Coronary artery (tissue), 2 donors: ENCODE results near the gene OSBPL1A.
A peak's percentile ranks its signal among the peaks of the same experiment; 100 is the strongest.

Source experiments
- DNase-seq: peaks from one replicate; pipeline ENCODE4 v3.0.0-alpha.2; 2017; ENCODE audit warnings: low spot score
- H3K27ac ChIP-seq, 2 donors: fragments of 200-600 bp; sonication (generic); one replicate each; pipeline ENCODE4 v1.5.1; 2016 to 2019
- H3K4me3 ChIP-seq: fragments of 200-600 bp; sonication (generic); 2 replicates; pipeline ENCODE4 v1.5.1; 2016; ENCODE audit warnings: mild to moderate bottlenecking, moderate library complexity
- TF ChIP-seq, protein P1 (sequence below): fragments of 200-600 bp; sonication (generic); IDR thresholded peaks from one replicate; pipeline ENCODE4 v1.5.1; 2019; ENCODE audit warnings: antibody characterized with exemption

Gene OSBPL1A

DNA sequence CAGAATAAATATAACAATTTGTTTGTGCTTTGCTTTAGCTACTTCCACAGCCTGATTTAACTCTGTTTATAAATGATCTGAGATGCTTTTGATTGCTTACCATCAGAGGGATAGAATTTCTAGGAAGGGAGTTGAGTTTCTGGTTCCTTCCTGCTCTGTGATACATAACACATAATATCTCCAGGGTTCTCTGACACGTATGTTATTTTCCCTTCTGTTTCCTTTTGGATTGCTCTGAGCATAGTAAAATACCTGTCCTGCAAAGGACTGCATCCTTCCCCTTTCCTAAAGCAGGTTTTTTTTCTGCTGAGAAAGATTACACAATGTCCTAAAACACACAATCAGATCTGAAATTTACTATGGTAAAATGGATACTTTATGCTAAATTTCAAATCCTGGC lies 182.7 kb downstream of the OSBPL1A start:
- TF ChIP-seq, protein P1, sequence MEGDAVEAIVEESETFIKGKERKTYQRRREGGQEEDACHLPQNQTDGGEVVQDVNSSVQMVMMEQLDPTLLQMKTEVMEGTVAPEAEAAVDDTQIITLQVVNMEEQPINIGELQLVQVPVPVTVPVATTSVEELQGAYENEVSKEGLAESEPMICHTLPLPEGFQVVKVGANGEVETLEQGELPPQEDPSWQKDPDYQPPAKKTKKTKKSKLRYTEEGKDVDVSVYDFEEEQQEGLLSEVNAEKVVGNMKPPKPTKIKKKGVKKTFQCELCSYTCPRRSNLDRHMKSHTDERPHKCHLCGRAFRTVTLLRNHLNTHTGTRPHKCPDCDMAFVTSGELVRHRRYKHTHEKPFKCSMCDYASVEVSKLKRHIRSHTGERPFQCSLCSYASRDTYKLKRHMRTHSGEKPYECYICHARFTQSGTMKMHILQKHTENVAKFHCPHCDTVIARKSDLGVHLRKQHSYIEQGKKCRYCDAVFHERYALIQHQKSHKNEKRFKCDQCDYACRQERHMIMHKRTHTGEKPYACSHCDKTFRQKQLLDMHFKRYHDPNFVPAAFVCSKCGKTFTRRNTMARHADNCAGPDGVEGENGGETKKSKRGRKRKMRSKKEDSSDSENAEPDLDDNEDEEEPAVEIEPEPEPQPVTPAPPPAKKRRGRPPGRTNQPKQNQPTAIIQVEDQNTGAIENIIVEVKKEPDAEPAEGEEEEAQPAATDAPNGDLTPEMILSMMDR = no peak
- peak overlapping the region; percentile 16 to 60 for H3K27ac ChIP-seq
- DNase-seq = no peak
- peak overlapping the region; percentile 1 for H3K4me3 ChIP-seq

DNA sequence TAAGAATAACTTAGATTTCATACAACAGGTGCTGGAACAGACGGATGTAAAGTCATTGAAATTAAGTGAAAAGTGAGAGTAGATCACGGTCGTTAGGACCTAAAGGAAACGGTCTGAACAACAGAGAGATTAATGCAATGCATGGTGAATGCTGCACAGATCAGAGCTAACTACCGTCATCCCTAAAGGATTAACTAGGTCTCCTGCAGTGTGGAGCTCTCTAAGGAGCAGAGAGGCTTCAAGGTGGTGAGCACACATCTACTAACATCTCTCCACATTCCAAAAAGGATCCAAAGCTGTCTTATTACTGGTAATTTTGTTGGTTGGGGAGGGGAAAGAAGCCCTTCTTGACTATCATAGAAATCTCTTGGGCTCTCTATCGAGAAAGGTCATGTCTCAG lies 183.5 kb downstream of the OSBPL1A start:
- Histone ChIP-seq H3K4me3 (no peak overlapping the region), H3K27ac (peak overlapping the region in 1 of 2 donors; percentile 60)
- TF ChIP-seq, protein P1 = no peak
- no peak for DNase-seq

DNA sequence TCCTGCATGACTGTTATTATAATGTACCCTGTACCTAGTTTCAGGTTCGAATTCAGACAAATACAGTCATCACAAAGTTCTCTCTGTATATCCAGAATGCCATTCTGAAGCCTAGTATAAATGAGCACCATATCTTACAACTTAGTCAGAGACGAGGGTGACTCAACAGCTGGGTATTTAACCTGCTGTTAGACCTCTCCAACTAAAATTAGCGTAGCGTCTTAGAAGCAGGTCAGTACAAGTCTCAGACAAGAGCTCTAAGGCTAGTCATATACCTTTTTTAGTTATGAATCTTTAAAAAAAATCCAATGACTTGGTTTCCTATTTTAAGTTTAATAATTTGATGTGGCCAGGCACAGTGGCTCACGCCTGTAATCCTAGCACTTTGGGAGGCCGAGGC lies 184.7 kb downstream of the OSBPL1A start:
- no peak overlapping the region for H3K4me3 ChIP-seq
- DNase-seq = no peak
- H3K27ac ChIP-seq = peak overlapping the region; percentile 53
- TF ChIP-seq, protein P1 = no peak

DNA sequence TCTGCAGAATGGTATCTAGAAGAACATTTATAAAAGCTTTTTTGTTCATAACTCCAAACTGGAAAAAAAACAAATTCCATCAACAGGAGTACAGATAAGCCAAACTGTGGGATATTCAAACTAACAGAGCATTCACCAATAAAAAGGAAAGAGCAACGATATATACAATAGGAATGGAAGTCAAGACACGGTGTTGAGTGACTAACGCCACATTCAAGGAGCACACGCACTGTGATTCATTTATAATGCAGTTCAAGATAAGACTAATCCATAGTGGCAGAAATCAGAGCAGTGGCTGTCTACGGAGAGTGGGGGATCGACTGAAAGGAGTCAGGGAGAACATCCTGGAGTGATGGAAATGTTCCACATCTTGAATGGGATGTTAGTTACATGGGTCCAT lies 188.1 kb downstream of the OSBPL1A start:
- Histone ChIP-seq H3K27ac (no peak overlapping the region), H3K4me3 (no peak overlapping the region)
- TF ChIP-seq, protein P1 = no peak
- DNase-seq = no peak

DNA sequence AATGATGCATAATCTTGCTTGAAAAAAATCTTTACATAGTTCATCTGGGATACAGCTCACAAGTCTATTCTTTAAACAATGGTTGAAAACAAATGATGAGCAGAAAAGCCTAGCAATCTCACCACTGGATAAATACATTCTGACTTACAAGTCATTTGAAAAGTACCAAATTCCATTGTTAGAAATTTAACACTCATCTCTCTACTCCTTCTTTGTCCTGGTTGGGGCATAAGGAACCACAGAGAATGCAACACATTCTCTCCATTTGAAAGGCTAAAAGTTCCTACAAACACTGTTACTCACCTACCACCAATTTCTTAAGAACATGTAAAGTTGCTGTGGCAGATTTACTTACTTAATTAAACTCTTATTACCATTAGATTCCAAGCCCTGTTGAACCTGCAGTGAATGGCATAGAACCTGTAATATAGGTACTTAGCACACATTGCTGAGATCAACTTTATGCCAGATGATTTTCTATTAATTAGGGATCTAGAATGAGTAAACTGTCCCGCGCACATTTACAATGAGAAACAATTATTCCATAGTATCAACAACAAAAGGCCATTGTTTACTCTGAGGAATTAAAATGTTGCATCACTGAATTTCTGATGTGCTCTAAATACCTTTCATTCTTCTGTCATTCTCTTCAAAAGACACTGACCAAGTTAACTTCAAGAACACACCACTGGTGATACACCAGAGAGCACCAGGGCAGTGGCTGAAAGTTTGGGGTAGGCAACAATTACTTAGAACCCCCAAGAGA lies 189.2 kb downstream of the OSBPL1A start:
- Histone ChIP-seq H3K27ac (no peak overlapping the region), H3K4me3 (no peak overlapping the region)
- DNase-seq = no peak
- TF ChIP-seq, protein P1 = no peak

DNA sequence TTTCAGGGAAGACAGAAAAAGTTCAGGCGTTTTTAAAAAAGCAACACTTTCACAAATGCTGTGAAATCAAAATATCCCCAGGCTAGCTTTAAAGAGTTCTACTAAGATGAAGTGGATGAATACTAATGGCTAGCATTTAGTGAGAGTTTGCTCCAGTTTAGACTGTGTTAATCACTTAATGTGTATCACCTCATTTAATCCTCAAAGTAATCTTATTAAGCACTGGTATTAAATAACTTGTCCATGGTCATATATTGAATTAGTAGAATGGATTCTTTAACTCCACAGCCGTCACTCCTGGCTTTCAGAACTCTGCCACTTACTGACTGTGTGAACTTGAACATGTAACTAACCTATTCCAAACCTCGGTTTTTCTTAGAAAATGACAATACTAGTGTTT lies 192.7 kb downstream of the OSBPL1A start:
- no peak overlapping the region for H3K4me3 ChIP-seq

More for the DNA sequence above, 192.7 kb downstream of the OSBPL1A start:
- TF ChIP-seq, protein P1 = no peak
- no peak overlapping the region for H3K27ac ChIP-seq
- no peak for DNase-seq
